Tongue (tissue), 2 donors: ENCODE results near the gene TMEM33. TPM values are rescaled to one million over a fixed set of nuclear protein-coding genes. Genes with fewer than 3 reads are reported as not detected.

ENCODE experiments used
- DNase-seq: peaks from one replicate; pipeline ENCODE4 v3.0.0-alpha.2; 2015
- total RNA-seq: library from RNA; depleted of rRNA; stranded (reverse); fragments of >200 nt; gene quantifications from one replicate; pipeline ENCODE4 v1.2.3, GENCODE V29; 2014

Gene TMEM33
- total RNA-seq, 1 donor from 2014 or later, result 38.2 TPM

GRCh38 chr4:41940834-41941233, 5.6 kb downstream of the TMEM33 start:
- DNase-seq, result no peak

DNA sequence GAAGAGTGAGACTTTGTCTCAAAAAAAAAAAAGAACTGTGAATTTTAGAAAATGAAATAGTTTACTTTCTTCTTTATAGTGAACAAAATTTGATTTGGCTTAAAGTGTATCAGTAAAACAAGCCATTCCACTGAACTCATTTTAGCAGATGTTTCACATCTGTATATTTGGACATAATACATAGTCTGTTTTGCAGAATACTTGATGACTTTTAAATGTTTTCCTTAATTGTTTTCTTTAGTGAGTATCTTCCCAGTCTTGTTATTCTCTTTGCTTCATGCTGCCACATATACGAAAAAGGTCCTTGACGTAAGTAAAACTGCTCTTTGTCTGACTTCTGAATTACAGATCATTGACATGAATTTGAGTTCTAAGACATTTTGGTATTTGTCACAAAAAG, 8.3 kb downstream of the TMEM33 start:
- DNase-seq, result no peak

GRCh38 chr4:41944089-41944488, 8.9 kb downstream of the TMEM33 start:
- no peak for DNase-seq

DNA sequence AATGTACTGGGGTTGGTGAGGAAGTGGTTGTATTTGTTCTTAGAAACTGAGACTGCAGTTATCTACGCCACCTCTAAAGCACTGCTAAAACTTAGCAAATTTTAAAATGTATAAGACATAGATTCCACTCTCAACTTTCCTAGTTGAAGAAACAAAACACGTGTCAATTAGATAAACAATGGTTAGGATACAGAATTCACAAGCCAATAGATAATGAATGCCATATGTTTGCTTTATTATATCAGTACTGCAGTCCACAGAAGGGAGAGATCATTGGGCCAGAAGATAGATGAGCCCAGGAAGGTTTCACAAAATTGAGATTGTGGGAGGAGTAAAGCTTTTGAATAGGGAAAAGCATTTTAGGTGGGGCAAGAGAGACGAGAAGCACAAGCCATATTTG, 14.3 kb downstream of the TMEM33 start:
- DNase-seq, result no peak

DNA sequence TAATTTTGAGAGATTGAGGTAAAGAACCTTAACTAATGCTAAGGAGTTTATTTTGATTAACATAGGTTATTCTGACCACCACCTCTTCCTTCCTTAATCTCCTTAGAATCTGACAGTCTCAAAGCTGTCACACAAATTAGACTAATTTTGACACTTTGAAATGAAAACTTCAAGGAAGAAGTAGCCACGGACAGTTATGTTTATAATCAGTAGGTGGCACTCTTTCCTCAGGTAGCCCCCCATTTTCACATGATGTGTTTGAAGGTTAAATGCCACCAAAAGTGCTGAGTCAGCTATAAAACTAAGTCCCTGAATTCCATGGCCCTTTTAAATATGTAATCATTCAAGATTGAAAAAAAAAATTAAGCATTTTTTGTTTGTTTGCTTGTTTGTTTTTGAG, 22.4 kb downstream of the TMEM33 start:
- peak; percentile 8 for DNase-seq

GRCh38 chr4:41963105-41963504, 27.9 kb downstream of the TMEM33 start:
- peak; percentile 7 for DNase-seq

GRCh38 chr4:41964401-41964800, 29.2 kb downstream of the TMEM33 start:
- no peak for DNase-seq

DNA sequence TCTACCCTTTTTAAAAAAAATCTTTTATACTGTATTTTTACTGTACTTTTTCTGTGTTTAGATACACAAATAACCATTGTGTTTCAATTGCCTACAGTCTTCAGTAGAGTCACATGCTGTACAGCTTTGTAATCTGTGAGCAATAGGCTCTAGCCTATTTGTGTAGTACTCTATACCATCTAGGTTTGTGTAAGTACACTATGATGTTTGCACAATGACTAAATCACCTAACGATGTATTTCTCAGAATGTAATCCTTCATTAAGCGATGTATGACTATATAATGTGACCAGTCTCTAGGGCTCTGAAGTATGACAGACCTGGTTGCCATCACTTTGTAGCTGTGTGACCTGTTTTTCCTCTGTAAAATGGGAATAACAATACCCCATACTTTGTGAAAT, 32.2 kb downstream of the TMEM33 start:
- DNase-seq, result no peak

GRCh38 chr4:41969671-41970070, 34.4 kb downstream of the TMEM33 start:
- no peak for DNase-seq

GRCh38 chr4:41975341-41975740, 40.1 kb downstream of the TMEM33 start:
- no peak for DNase-seq

DNA sequence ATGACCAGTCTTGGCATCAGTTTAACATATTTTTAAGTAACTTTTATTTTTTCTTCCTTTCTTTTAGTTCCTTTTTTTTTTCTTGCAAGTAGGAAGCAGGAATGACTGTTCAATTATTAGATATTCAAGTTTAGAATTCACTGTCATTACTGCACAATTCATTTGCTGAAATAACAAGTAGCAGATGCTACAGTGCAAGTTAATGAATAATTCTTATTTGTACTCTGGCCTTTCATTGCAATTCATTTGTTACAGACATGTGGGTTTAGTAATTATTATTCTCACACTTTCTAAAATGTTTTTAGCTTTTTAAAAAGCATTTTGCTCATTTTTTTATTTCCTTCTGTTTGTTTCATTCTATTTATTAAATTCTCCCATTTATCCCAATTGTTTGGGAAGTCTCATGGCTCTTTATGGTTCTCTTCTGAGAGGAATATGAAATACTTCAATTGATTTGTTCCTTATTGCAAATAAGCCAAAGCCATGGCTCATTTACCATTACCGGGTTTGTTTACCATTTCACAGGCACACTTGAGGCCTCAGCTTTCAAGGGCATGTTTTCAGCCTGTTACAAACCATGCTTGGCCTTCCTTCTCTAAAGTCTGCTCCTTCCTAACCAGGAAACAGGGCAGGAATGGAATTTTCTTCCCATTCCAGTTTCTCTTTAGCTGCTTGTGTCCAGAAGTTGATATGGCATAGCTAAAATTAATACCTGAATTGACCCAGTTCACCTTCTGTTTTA, 41.7 kb downstream of the TMEM33 start:
- DNase-seq, result no peak

GRCh38 chr4:41977709-41978108, 42.5 kb downstream of the TMEM33 start:
- no peak for DNase-seq

DNA sequence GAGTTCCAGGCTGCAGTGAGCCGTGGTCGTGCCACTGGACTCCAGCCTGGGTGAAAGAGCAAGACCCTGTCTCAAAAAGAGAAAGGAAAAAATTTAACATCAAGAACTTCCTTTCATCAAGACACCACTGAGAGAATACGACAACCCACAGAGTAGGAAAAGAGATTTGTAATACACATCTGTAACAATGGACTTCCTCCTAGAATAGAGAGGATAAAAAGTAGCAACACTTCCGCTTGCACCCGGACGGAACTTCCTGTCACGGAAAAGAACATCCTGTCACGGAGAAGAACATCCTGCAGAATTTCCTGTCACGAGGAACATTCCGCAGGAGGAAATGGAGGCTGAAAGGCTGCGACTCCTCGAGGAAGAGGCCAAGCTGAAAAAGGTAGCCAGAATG, 46.2 kb downstream of the TMEM33 start, which contains the start of gene DCAF4L1:
Gene DCAF4L1, plus strand, starts transcription at position 301 of the 400 bp plus-strand sequence. Its CDS starts 37 bp downstream, at position 338.
- DNase-seq, result no peak

- DNase-seq, result no peak
Measured at GRCh38 chr4:41982716-41983115, 47.5 kb downstream of the TMEM33 start.

- DNase-seq, result no peak
Measured at GRCh38 chr4:41985151-41985550, 49.9 kb downstream of the TMEM33 start.

GRCh38 chr4:41989994-41990364, 54.8 kb downstream of the TMEM33 start:
- DNase-seq, result no peak

DNA sequence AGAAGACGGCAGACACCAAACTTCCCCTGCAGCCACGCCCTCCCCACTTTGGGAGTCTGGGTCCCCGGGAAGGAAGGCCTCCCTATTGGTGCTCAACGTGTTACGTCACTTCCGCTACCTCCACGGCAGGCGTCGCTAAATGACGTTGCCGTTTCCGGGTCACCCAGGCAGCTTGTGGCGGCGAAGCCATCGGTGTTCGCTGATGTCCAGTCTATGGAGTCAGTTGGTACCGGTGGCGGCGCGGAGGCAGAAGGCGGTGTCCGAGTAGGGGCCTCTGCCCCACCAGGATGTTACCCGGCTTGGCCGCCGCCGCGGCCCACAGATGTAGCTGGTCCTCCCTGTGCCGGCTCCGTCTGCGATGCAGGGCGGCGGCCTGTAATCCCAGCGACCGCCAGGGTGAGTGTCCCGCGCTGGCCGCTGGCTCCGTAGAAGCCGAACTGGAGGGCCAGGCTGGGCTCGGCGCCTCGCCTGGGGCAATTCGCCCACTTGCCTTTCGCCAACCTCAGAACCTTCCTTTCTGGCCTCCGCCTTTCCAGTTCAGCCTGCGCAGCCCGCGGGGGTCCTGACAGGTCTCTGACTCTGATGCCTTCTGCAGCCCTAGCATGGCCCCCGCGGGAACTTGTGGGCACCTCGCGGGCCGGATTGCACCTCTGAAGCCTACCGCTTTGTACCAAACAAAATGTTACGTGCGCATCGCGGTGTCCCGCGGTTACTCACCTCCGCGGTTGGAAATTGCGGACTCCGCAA, 55.3 kb downstream of the TMEM33 start, which contains the start of gene SLC30A9:
Gene SLC30A9, plus strand, starts transcription at position 166 of the 747 bp plus-strand sequence. Its CDS starts 122 bp downstream, at position 288.
- DNase-seq, result peak; percentile 98

- no peak for DNase-seq
Measured at GRCh38 chr4:41991916-41992767, 56.9 kb downstream of the TMEM33 start.

- no peak for DNase-seq
Measured at GRCh38 chr4:41992967-41993857, 58.0 kb downstream of the TMEM33 start.

DNA sequence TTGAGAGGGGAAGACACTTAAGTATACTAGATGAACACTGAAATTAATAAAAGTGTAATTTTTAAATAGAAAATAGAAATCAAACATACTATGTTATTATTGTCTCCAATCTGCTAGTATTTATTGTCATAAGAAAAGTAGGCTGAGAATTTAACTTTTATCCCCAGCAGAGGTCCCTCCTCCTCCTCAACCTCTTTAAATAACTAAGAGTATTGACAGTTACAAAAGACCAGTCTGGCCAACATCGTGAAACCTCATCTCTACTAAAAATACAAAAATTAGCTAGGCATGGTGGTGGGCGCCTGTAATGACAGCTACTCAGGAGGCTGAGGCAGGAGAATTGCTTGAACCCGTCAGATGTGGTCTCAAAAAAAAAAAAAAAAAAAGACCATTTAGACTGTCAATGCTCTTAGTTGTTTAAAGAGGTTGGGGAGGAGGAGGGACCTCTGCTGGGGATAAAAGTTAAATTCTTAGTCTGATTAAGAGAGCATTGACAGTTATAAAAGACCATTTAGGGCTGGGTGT, 59.3 kb downstream of the TMEM33 start:
- no peak for DNase-seq

DNA sequence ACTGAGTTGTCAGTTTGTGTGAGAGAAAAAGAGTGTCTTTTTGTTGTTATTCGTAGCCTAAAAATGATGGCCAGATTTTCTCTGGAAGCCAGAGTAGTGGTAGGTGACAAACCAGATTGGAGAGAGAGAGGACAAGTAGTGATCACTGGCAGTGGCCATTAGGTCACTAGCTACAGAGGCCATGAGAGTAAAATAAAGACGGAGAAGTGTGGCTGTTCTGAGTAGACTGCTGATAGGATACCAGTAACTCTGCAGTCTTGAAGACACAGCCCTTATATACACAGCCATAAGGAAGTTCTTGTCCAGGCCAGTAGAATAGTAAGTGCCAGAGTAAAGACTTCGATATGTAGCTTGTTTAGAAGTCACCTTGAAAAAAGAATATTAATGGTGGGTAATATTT, 62.8 kb downstream of the TMEM33 start:
- DNase-seq, result no peak
